ENCODE measurements around the gene GRAMD1A.
A peak's percentile ranks its signal among the peaks of the same experiment; 100 is the strongest.

Gene GRAMD1A

DNA sequence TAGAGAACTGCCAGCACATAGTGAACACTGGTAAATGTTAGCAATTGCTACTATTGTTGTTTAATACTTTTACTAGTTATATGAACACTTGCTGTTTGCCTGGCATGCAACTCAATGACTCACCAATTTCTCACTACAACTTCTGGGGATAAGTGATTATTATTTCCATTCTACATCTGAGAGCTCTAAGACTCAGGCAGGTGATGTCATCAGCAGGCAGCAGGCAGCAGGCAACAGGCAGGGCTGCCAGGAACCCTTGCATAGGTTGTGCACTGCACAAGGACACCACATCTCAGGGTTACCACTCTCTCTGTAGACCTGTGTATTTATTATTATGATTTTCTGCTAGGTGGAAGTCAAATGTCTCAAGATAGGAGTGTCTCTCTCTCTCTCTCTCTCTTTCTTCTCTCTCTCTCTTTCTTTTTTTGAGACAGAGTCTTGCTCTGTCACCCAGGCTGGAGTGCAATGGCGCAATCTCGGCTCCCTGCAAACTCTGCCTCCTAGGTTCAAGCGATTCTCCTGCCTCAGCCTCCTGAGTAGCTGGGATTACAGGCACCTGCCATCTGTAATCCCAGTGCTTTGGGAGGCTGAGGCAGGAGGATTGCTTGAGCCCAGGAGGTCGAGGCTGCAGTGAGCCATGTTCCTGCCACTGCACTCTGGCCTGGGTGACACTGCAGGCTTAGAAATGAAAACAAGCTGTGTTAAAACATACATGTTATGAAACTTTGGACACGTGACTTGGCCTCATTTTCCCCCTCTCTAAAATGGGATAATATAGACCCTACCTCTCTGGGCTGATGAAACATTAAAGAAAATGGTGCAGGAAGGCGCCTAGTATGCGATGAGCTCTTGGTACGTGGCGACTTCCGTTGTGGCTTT, 64.1 kb downstream of the GRAMD1A start (continued):
- TF ChIP-seq, protein P1, sequence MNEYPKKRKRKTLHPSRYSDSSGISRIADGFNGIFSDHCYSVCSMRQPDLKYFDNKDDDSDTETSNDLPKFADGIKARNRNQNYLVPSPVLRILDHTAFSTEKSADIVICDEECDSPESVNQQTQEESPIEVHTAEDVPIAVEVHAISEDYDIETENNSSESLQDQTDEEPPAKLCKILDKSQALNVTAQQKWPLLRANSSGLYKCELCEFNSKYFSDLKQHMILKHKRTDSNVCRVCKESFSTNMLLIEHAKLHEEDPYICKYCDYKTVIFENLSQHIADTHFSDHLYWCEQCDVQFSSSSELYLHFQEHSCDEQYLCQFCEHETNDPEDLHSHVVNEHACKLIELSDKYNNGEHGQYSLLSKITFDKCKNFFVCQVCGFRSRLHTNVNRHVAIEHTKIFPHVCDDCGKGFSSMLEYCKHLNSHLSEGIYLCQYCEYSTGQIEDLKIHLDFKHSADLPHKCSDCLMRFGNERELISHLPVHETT (tag by site-specific recombination; IDR thresholded peaks at IDR 0.05) = peak; percentile 57; the same call in 1 of the 2 replicates
- peak; percentile 69; the same call in 1 of the 2 replicates for TF ChIP-seq ZNF24 (tag by site-specific recombination; IDR thresholded peaks at IDR 0.05)
- no peak for TF ChIP-seq REPIN1 (tag by site-specific recombination; IDR thresholded peaks at IDR 0.05; ENCODE audit: low read depth)
- peak; percentile 77 for TF ChIP-seq ZFP37 (tag by site-specific recombination; IDR thresholded peaks at IDR 0.05)

DNA sequence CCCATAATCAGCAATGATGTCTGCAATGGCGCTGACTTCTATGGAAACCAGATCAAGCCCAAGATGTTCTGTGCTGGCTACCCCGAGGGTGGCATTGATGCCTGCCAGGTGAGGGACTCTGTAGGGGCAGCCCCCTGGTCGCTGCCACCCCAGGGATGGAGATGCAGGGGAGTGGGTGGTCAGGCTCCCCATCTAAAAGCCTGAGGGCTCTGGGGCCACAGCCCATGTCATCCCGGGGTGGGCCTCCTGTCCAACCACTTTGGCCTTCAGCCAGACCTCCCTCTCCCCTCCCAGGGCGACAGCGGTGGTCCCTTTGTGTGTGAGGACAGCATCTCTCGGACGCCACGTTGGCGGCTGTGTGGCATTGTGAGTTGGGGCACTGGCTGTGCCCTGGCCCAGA, 65.5 kb downstream of the GRAMD1A start:
- CTCF ChIA-PET = interaction anchor here (0.6 to 5.1 kb wide), 15 partner anchors 9 to 430 kb away, joined by 3 to 108 read pairs (median 30); partner anchors contain the start of genes FXYD1, FXYD3, FXYD7 and LGI4
- H3K27ac ChIP-seq (ENCODE audit: extremely low read depth, low read depth, low read length) = no peak overlapping the region
- no peaks in the 10 kb centered on the region for H3K36me3 ChIP-seq (ENCODE audit: control insufficient read depth in 2 of 2, insufficient read depth in 1 of 2, low read length in 2 of 2)
- H3K9me3 ChIP-seq (ENCODE audit: control insufficient read depth, insufficient read depth, low read depth, low read length) = peaks cover 3% of the 10 kb centered on the region; the same call in 1 of the 2 replicates
- H3K4me1 ChIP-seq (ENCODE audit: control insufficient read depth, insufficient read depth, low read length) = peaks cover 10% of the 10 kb centered on the region
- no peak overlapping the region for H3K4me3 ChIP-seq (ENCODE audit: low read depth, low read length)
- TF ChIP-seq, protein P2, sequence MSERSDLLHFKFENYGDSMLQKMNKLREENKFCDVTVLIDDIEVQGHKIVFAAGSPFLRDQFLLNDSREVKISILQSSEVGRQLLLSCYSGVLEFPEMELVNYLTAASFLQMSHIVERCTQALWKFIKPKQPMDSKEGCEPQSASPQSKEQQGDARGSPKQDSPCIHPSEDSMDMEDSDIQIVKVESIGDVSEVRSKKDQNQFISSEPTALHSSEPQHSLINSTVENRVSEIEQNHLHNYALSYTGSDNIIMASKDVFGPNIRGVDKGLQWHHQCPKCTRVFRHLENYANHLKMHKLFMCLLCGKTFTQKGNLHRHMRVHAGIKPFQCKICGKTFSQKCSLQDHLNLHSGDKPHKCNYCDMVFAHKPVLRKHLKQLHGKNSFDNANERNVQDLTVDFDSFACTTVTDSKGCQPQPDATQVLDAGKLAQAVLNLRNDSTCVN (tag by site-specific recombination; optimal IDR thresholded peaks at IDR 0.05) = no peak
- TF ChIP-seq, protein P3, sequence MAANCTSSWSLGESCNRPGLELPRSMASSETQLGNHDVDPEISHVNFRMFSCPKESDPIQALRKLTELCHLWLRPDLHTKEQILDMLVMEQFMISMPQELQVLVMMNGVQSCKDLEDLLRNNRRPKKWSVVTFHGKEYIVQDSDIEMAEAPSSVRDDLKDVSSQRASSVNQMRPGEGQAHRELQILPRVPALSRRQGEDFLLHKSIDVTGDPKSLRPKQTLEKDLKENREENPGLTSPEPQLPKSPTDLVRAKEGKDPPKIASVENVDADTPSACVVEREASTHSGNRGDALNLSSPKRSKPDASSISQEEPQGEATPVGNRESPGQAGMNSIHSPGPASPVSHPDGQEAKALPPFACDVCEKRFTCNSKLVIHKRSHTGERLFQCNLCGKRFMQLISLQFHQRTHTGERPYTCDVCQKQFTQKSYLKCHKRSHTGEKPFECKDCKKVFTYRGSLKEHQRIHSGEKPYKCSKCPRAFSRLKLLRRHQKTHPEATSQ (tag by site-specific recombination; IDR thresholded peaks at IDR 0.05) = no peak
- TF ChIP-seq, protein P4, sequence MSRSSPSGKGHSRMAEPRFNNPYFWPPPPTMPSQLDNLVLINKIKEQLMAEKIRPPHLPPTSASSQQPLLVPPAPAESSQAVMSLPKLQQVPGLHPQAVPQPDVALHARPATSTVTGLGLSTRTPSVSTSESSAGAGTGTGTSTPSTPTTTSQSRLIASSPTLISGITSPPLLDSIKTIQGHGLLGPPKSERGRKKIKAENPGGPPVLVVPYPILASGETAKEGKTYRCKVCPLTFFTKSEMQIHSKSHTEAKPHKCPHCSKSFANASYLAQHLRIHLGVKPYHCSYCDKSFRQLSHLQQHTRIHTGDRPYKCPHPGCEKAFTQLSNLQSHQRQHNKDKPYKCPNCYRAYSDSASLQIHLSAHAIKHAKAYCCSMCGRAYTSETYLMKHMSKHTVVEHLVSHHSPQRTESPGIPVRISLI (tag by site-specific recombination; IDR thresholded peaks at IDR 0.05) = no peak
- TF ChIP-seq ZBTB1 (tag by site-specific recombination; IDR thresholded peaks at IDR 0.05) (no peak), GLIS2 (tag by site-specific recombination; IDR thresholded peaks at IDR 0.05) (0 out of 2 replicates have a peak, but pooled peaks have one; percentile 28)
- POLR2A ChIA-PET = interaction anchor here (1.3 kb wide), 1 partner anchor 75 kb away, joined by 3 read pairs; no protein-coding TSS in a partner anchor

DNA sequence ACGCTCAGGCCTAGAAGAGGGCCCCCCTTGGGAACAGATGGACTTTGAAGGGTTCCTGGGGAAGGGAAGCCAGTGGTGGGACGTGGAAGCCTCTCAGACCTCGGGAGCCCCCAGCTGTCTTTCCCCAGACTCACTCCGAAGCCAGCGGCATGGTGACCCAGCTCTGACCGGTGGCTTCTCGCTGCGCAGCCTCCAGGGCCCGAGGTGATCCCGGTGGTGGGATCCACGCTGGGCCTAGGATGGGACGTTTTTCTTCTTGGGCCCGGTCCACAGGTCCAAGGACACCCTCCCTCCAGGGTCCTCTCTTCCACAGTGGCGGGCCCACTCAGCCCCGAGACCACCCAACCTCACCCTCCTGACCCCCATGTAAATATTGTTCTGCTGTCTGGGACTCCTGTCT, 66.0 kb downstream of the GRAMD1A start:
- CTCF ChIA-PET = interaction anchor here (0.6 to 5.1 kb wide), 44 partner anchors 10 to 752 kb away, joined by 3 to 108 read pairs (median 7); partner anchors contain the start of genes FXYD1, FXYD3, FXYD5 and FXYD7
- peaks cover 10% of the 10 kb centered on the region for H3K4me1 ChIP-seq (ENCODE audit: control insufficient read depth, insufficient read depth, low read length)
- no peak overlapping the region for H3K4me3 ChIP-seq (ENCODE audit: low read depth, low read length)
- H3K27ac ChIP-seq (ENCODE audit: extremely low read depth, low read depth, low read length) = no peak overlapping the region
- POLR2A ChIA-PET = interaction anchor here (0.5 to 1.0 kb wide), 3 partner anchors 75 to 375 kb away, joined by 3 to 4 read pairs (median 3); no protein-coding TSS in a partner anchor
- H3K36me3 ChIP-seq (ENCODE audit: control insufficient read depth in 2 of 2, insufficient read depth in 1 of 2, low read length in 2 of 2) = no peaks in the 10 kb centered on the region
- H3K9me3 ChIP-seq (ENCODE audit: control insufficient read depth, insufficient read depth, low read depth, low read length) = peaks cover 4% of the 10 kb centered on the region
- TF ChIP-seq ZNF530 (tag by site-specific recombination; IDR thresholded peaks at IDR 0.05; ENCODE audit: low read depth) (no peak), ZNF202 (tag by site-specific recombination; IDR thresholded peaks at IDR 0.05; ENCODE audit: borderline replicate concordance) (no peak), ZNF174 (tag by site-specific recombination; IDR thresholded peaks at IDR 0.05) (no peak), ZNF48 (tag by site-specific recombination; IDR thresholded peaks at IDR 0.05) (no peak), ZNF548 (tag by site-specific recombination; IDR thresholded peaks at IDR 0.05) (no peak), SP7 (tag by site-specific recombination; IDR thresholded peaks at IDR 0.05) (no peak), GLIS2 (tag by site-specific recombination; IDR thresholded peaks at IDR 0.05) (no peak)
- TF ChIP-seq, protein P5, sequence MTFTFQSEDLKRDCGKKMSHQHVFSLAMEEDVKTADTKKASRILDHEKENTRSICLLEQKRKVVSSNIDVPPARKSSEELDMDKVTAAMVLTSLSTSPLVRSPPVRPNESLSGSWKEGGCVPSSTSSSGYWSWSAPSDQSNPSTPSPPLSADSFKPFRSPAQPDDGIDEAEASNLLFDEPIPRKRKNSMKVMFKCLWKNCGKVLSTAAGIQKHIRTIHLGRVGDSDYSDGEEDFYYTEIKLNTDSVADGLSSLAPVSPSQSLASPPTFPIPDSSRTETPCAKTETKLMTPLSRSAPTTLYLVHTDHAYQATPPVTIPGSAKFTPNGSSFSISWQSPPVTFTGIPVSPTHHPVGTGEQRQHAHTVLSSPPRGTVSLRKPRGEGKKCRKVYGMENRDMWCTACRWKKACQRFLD (tag by site-specific recombination; IDR thresholded peaks at IDR 0.05) = no peak
- TF ChIP-seq, protein P6, sequence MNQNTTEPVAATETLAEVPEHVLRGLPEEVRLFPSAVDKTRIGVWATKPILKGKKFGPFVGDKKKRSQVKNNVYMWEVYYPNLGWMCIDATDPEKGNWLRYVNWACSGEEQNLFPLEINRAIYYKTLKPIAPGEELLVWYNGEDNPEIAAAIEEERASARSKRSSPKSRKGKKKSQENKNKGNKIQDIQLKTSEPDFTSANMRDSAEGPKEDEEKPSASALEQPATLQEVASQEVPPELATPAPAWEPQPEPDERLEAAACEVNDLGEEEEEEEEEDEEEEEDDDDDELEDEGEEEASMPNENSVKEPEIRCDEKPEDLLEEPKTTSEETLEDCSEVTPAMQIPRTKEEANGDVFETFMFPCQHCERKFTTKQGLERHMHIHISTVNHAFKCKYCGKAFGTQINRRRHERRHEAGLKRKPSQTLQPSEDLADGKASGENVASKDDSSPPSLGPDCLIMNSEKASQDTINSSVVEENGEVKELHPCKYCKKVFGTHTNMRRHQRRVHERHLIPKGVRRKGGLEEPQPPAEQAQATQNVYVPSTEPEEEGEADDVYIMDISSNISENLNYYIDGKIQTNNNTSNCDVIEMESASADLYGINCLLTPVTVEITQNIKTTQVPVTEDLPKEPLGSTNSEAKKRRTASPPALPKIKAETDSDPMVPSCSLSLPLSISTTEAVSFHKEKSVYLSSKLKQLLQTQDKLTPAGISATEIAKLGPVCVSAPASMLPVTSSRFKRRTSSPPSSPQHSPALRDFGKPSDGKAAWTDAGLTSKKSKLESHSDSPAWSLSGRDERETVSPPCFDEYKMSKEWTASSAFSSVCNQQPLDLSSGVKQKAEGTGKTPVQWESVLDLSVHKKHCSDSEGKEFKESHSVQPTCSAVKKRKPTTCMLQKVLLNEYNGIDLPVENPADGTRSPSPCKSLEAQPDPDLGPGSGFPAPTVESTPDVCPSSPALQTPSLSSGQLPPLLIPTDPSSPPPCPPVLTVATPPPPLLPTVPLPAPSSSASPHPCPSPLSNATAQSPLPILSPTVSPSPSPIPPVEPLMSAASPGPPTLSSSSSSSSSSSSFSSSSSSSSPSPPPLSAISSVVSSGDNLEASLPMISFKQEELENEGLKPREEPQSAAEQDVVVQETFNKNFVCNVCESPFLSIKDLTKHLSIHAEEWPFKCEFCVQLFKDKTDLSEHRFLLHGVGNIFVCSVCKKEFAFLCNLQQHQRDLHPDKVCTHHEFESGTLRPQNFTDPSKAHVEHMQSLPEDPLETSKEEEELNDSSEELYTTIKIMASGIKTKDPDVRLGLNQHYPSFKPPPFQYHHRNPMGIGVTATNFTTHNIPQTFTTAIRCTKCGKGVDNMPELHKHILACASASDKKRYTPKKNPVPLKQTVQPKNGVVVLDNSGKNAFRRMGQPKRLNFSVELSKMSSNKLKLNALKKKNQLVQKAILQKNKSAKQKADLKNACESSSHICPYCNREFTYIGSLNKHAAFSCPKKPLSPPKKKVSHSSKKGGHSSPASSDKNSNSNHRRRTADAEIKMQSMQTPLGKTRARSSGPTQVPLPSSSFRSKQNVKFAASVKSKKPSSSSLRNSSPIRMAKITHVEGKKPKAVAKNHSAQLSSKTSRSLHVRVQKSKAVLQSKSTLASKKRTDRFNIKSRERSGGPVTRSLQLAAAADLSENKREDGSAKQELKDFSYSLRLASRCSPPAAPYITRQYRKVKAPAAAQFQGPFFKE (tag by site-specific recombination; IDR thresholded peaks at IDR 0.05; ENCODE audit: borderline replicate concordance) = no peak
